PC-3 (cell line): ENCODE measurements around the gene ARHGEF38.

Experiments used
- EZH2 ChIP-seq: fragments of 300-600 bp; sonication (generic); IDR thresholded peaks from one replicate; pipeline ENCODE4 v1.6.1; 2017; ENCODE audit warnings: antibody characterized with exemption, mild to moderate bottlenecking, low read length; ENCODE audit not compliant: unreplicated experiment
- TF ChIP-seq, protein P1 (sequence below): fragments of 300-600 bp; sonication (generic); conservative IDR thresholded peaks from 2 replicates; pipeline ENCODE4 v1.5.1; 2017; ENCODE audit warnings: antibody characterized with exemption, low read depth, mild to moderate bottlenecking, low read length

DNA sequence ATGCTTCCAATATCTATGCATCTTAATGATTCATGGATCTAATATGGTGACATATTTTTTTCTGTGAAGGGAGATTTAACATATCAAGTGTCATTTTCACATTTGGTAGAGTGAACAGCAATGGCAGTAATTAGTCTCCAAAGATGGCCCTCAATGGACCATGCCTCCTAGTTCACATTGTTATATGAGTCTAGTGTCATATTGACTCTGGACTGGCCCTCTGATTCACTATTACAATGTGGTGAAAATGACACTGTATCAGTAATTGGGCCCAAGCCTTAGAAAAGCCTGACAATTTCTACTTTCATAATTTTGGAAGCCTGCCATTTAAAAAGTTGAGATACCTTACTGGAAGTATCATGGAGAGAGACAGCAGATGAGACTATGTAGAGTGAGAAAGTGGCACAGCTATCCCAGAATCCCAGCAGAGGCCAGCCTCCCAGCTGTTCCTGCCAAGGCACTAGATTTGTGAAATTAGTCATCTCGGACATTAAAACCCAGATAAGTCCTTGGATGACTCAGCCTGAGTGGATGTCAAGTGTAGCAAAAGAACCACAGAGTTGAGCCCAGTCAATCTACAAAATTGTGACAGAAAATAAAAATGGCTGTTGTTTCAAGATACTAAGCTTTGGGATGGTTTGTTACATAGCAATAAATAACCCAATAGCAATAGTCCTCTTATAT lies 68.4 kb downstream of the ARHGEF38 start:
- TF ChIP-seq, protein P1, sequence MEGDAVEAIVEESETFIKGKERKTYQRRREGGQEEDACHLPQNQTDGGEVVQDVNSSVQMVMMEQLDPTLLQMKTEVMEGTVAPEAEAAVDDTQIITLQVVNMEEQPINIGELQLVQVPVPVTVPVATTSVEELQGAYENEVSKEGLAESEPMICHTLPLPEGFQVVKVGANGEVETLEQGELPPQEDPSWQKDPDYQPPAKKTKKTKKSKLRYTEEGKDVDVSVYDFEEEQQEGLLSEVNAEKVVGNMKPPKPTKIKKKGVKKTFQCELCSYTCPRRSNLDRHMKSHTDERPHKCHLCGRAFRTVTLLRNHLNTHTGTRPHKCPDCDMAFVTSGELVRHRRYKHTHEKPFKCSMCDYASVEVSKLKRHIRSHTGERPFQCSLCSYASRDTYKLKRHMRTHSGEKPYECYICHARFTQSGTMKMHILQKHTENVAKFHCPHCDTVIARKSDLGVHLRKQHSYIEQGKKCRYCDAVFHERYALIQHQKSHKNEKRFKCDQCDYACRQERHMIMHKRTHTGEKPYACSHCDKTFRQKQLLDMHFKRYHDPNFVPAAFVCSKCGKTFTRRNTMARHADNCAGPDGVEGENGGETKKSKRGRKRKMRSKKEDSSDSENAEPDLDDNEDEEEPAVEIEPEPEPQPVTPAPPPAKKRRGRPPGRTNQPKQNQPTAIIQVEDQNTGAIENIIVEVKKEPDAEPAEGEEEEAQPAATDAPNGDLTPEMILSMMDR: no peak
- no peak for TF ChIP-seq EZH2
